ENCODE data around the gene IQGAP2.
"Not testable (repeated sequence)": the region's sequence is repeated elsewhere in the genome, so short reads cannot be mapped to it uniquely, and the experiment has no call there.

The IQGAP2 gene

GRCh38 chr5:76422227-76422626 is 19.1 kb downstream of the IQGAP2 start:
- H3K4me3 ChIP-seq (ENCODE audit: low read depth in 1 of 2, low read length in 2 of 2): no peak overlapping the region
- no peaks in the 10 kb centered on the region for H3K27me3 ChIP-seq (ENCODE audit: low read depth, low read length)
- peaks cover 4 to 5% of the 10 kb centered on the region in 2 donors for H3K4me1 ChIP-seq (ENCODE audit: control insufficient read depth in 1 of 2, insufficient read depth in 2 of 2, low read length in 2 of 2)
- no peaks in the 10 kb centered on the region for H3K36me3 ChIP-seq (ENCODE audit: control insufficient read depth in 1 of 2, insufficient read depth in 2 of 2, low read length in 2 of 2)
- H3K9me3 ChIP-seq (ENCODE audit: control insufficient read depth in 1 of 2, low read length in 2 of 2): no peaks in the 10 kb centered on the region
- no peak overlapping the region for H3K27ac ChIP-seq (ENCODE audit: low read length)

GRCh38 chr5:76422742-76423141 is 19.7 kb downstream of the IQGAP2 start:
- peaks cover 4 to 5% of the 10 kb centered on the region in 2 donors for H3K4me1 ChIP-seq (ENCODE audit: control insufficient read depth in 1 of 2, insufficient read depth in 2 of 2, low read length in 2 of 2)
- no peak overlapping the region for H3K27ac ChIP-seq (ENCODE audit: low read length)
- no peak overlapping the region for H3K4me3 ChIP-seq (ENCODE audit: low read depth in 1 of 2, low read length in 2 of 2)
- H3K36me3 ChIP-seq (ENCODE audit: control insufficient read depth in 1 of 2, insufficient read depth in 2 of 2, low read length in 2 of 2): no peaks in the 10 kb centered on the region
- H3K27me3 ChIP-seq (ENCODE audit: low read depth, low read length): no peaks in the 10 kb centered on the region
- no peaks in the 10 kb centered on the region for H3K9me3 ChIP-seq (ENCODE audit: control insufficient read depth in 1 of 2, low read length in 2 of 2)

- H3K4me3 ChIP-seq (ENCODE audit: low read depth in 1 of 2, low read length in 2 of 2): no peak overlapping the region
- H3K27ac ChIP-seq (ENCODE audit: low read length): no peak overlapping the region
- H3K9me3 ChIP-seq (ENCODE audit: control insufficient read depth in 1 of 2, low read length in 2 of 2): no peaks in the 10 kb centered on the region
- peaks cover 4 to 5% of the 10 kb centered on the region in 2 donors for H3K4me1 ChIP-seq (ENCODE audit: control insufficient read depth in 1 of 2, insufficient read depth in 2 of 2, low read length in 2 of 2)
- H3K27me3 ChIP-seq (ENCODE audit: low read depth, low read length): no peaks in the 10 kb centered on the region
- no peaks in the 10 kb centered on the region for H3K36me3 ChIP-seq (ENCODE audit: control insufficient read depth in 1 of 2, insufficient read depth in 2 of 2, low read length in 2 of 2)
These were observed 22.1 kb downstream of the IQGAP2 start for GRCh38 chr5:76425146-76425545.

GRCh38 chr5:76425928-76426804 is 23.1 kb downstream of the IQGAP2 start:
- H3K4me1 ChIP-seq (ENCODE audit: control insufficient read depth in 1 of 2, insufficient read depth in 2 of 2, low read length in 2 of 2): peaks cover 4 to 5% of the 10 kb centered on the region in 2 donors
- H3K27me3 ChIP-seq (ENCODE audit: low read depth, low read length): no peaks in the 10 kb centered on the region
- no peaks in the 10 kb centered on the region for H3K36me3 ChIP-seq (ENCODE audit: control insufficient read depth in 1 of 2, insufficient read depth in 2 of 2, low read length in 2 of 2)
- H3K27ac ChIP-seq (ENCODE audit: low read length): no peak overlapping the region
- no peaks in the 10 kb centered on the region for H3K9me3 ChIP-seq (ENCODE audit: control insufficient read depth in 1 of 2, low read length in 2 of 2)
- no peak overlapping the region for H3K4me3 ChIP-seq (ENCODE audit: low read depth in 1 of 2, low read length in 2 of 2)

GRCh38 chr5:76427206-76428140 is 24.4 kb downstream of the IQGAP2 start:
- H3K4me1 ChIP-seq (ENCODE audit: control insufficient read depth in 1 of 2, insufficient read depth in 2 of 2, low read length in 2 of 2): peaks cover 4 to 5% of the 10 kb centered on the region in 2 donors
- H3K36me3 ChIP-seq (ENCODE audit: control insufficient read depth in 1 of 2, insufficient read depth in 2 of 2, low read length in 2 of 2): no peaks in the 10 kb centered on the region
- H3K27me3 ChIP-seq (ENCODE audit: low read depth, low read length): no peaks in the 10 kb centered on the region
- H3K27ac ChIP-seq (ENCODE audit: low read length): no peak overlapping the region
- H3K4me3 ChIP-seq (ENCODE audit: low read depth in 1 of 2, low read length in 2 of 2): no peak overlapping the region
- no peaks in the 10 kb centered on the region for H3K9me3 ChIP-seq (ENCODE audit: control insufficient read depth in 1 of 2, low read length in 2 of 2)

- not testable (repeated sequence) for H3K27ac ChIP-seq (ENCODE audit: low read length); H3K9me3 ChIP-seq (ENCODE audit: control insufficient read depth in 1 of 2, low read length in 2 of 2); H3K4me3 ChIP-seq (ENCODE audit: low read depth in 1 of 2, low read length in 2 of 2); H3K27me3 ChIP-seq (ENCODE audit: low read depth, low read length); H3K4me1 ChIP-seq (ENCODE audit: control insufficient read depth in 1 of 2, insufficient read depth in 2 of 2, low read length in 2 of 2); H3K36me3 ChIP-seq (ENCODE audit: control insufficient read depth in 1 of 2, insufficient read depth in 2 of 2, low read length in 2 of 2)
These were observed 25.5 kb downstream of the IQGAP2 start for GRCh38 chr5:76428550-76428949.

GRCh38 chr5:76433261-76433660 is 30.2 kb downstream of the IQGAP2 start:
- Histone ChIP-seq H3K4me1 (ENCODE audit: control insufficient read depth in 1 of 2, insufficient read depth in 2 of 2, low read length in 2 of 2) (no peaks in the 10 kb centered on the region), H3K36me3 (ENCODE audit: control insufficient read depth in 1 of 2, insufficient read depth in 2 of 2, low read length in 2 of 2) (no peaks in the 10 kb centered on the region), H3K4me3 (ENCODE audit: low read depth in 1 of 2, low read length in 2 of 2) (no peak overlapping the region), H3K9me3 (ENCODE audit: control insufficient read depth in 1 of 2, low read length in 2 of 2) (peaks cover 0 to 4% of the 10 kb centered on the region in 2 donors), H3K27ac (ENCODE audit: low read length) (no peak overlapping the region), H3K27me3 (ENCODE audit: low read depth, low read length) (no peaks in the 10 kb centered on the region)

GRCh38 chr5:76437507-76437906 is 34.4 kb downstream of the IQGAP2 start:
- H3K4me3 ChIP-seq (ENCODE audit: low read depth in 1 of 2, low read length in 2 of 2); H3K27ac ChIP-seq (ENCODE audit: low read length); H3K36me3 ChIP-seq (ENCODE audit: control insufficient read depth in 1 of 2, insufficient read depth in 2 of 2, low read length in 2 of 2); H3K4me1 ChIP-seq (ENCODE audit: control insufficient read depth in 1 of 2, insufficient read depth in 2 of 2, low read length in 2 of 2); H3K9me3 ChIP-seq (ENCODE audit: control insufficient read depth in 1 of 2, low read length in 2 of 2); H3K27me3 ChIP-seq (ENCODE audit: low read depth, low read length): not testable (repeated sequence)

GRCh38 chr5:76438025-76438424 is 34.9 kb downstream of the IQGAP2 start:
- Histone ChIP-seq H3K27ac (ENCODE audit: low read length) (no peak overlapping the region), H3K27me3 (ENCODE audit: low read depth, low read length) (no peaks in the 10 kb centered on the region), H3K4me1 (ENCODE audit: control insufficient read depth in 1 of 2, insufficient read depth in 2 of 2, low read length in 2 of 2) (no peaks in the 10 kb centered on the region), H3K9me3 (ENCODE audit: control insufficient read depth in 1 of 2, low read length in 2 of 2) (peaks cover 0 to 4% of the 10 kb centered on the region in 2 donors), H3K36me3 (ENCODE audit: control insufficient read depth in 1 of 2, insufficient read depth in 2 of 2, low read length in 2 of 2) (no peaks in the 10 kb centered on the region), H3K4me3 (ENCODE audit: low read depth in 1 of 2, low read length in 2 of 2) (no peak overlapping the region)

GRCh38 chr5:76439201-76439600 is 36.1 kb downstream of the IQGAP2 start:
- no peak overlapping the region for H3K4me3 ChIP-seq (ENCODE audit: low read depth in 1 of 2, low read length in 2 of 2)
- H3K9me3 ChIP-seq (ENCODE audit: control insufficient read depth in 1 of 2, low read length in 2 of 2): peaks cover 0 to 4% of the 10 kb centered on the region in 2 donors
- H3K27me3 ChIP-seq (ENCODE audit: low read depth, low read length): no peaks in the 10 kb centered on the region
- H3K4me1 ChIP-seq (ENCODE audit: control insufficient read depth in 1 of 2, insufficient read depth in 2 of 2, low read length in 2 of 2): no peaks in the 10 kb centered on the region
- H3K36me3 ChIP-seq (ENCODE audit: control insufficient read depth in 1 of 2, insufficient read depth in 2 of 2, low read length in 2 of 2): no peaks in the 10 kb centered on the region
- H3K27ac ChIP-seq (ENCODE audit: low read length): no peak overlapping the region

- Histone ChIP-seq H3K4me1 (ENCODE audit: control insufficient read depth in 1 of 2, insufficient read depth in 2 of 2, low read length in 2 of 2) (no peaks in the 10 kb centered on the region), H3K36me3 (ENCODE audit: control insufficient read depth in 1 of 2, insufficient read depth in 2 of 2, low read length in 2 of 2) (no peaks in the 10 kb centered on the region), H3K27ac (ENCODE audit: low read length) (no peak overlapping the region), H3K27me3 (ENCODE audit: low read depth, low read length) (no peaks in the 10 kb centered on the region), H3K4me3 (ENCODE audit: low read depth in 1 of 2, low read length in 2 of 2) (no peak overlapping the region), H3K9me3 (ENCODE audit: control insufficient read depth in 1 of 2, low read length in 2 of 2) (peaks cover 0 to 4% of the 10 kb centered on the region in 2 donors)
These were observed 36.8 kb downstream of the IQGAP2 start for GRCh38 chr5:76439929-76440328.

Data from muscle layer of duodenum (tissue), 2 donors.